Kidney epithelial cell (primary cell): ENCODE results near the gene CERS3. TPM values are rescaled to one million over a fixed set of nuclear protein-coding genes. Genes with fewer than 3 reads are reported as not detected.

Experiments used
- DNase-seq: peaks from one replicate; pipeline ENCODE4 v3.0.0-alpha.2; 2010; ENCODE audit warnings: low read depth
- H3K27me3 ChIP-seq: 2 replicates; pipeline ENCODE4 v1.6.0; 2011; ENCODE audit warnings: low read length; ENCODE audit not compliant: control insufficient read depth, insufficient read depth
- H3K36me3 ChIP-seq: 2 replicates; pipeline ENCODE4 v1.5.1; 2011; ENCODE audit warnings: low read length; ENCODE audit not compliant: control insufficient read depth, insufficient read depth
- H3K4me3 ChIP-seq: 2 replicates; pipeline ENCODE4 v1.5.1; 2011; ENCODE audit warnings: low read depth, mild to moderate bottlenecking, control low read depth, low read length
- CTCF ChIP-seq: IDR thresholded peaks from 2 replicates; pipeline ENCODE4 v1.5.1; 2011; ENCODE audit warnings: mild to moderate bottlenecking, moderate library complexity, low read length, control low read depth, inconsistent platforms; ENCODE audit not compliant: insufficient read depth, poor library complexity, severe bottlenecking
- total RNA-seq: library from RNA; depleted of rRNA; stranded (reverse); fragments of >200 nt; gene quantifications from 2 replicates; pipeline ENCODE4 v1.2.3, GENCODE V29; 2015

The CERS3 gene
- total RNA-seq, 1 donor from 2014 or later = not detected

- no peak for DNase-seq
- Histone ChIP-seq H3K4me3 (no peak overlapping the region), H3K36me3 (no peaks in the 10 kb centered on the region), H3K27me3 (no peaks in the 10 kb centered on the region)
- TF ChIP-seq CTCF = no peak
These were observed 133.9 kb downstream of the CERS3 start for GRCh38 chr15:100394736-100395440.

- H3K36me3 ChIP-seq = no peaks in the 10 kb centered on the region
- no peak overlapping the region for H3K4me3 ChIP-seq
- TF ChIP-seq CTCF = no peak
- no peak for DNase-seq
- H3K27me3 ChIP-seq = no peaks in the 10 kb centered on the region
These were observed 135.7 kb downstream of the CERS3 start for GRCh38 chr15:100393008-100393407.

- no peak for DNase-seq
- no peak for TF ChIP-seq CTCF
- Histone ChIP-seq H3K36me3 (no peaks in the 10 kb centered on the region), H3K27me3 (no peaks in the 10 kb centered on the region), H3K4me3 (no peak overlapping the region)
These were observed 143.3 kb downstream of the CERS3 start for GRCh38 chr15:100385300-100386050.

- no peaks in the 10 kb centered on the region for H3K27me3 ChIP-seq
- TF ChIP-seq CTCF = no peak
- no peak for DNase-seq
- no peaks in the 10 kb centered on the region for H3K36me3 ChIP-seq
- no peak overlapping the region for H3K4me3 ChIP-seq
These were observed 144.7 kb downstream of the CERS3 start for GRCh38 chr15:100384108-100384410.

GRCh38 chr15:100383302-100384107 lies 145.2 kb downstream of the CERS3 start:
- no peak for DNase-seq
- no peak for TF ChIP-seq CTCF
- H3K4me3 ChIP-seq = no peak overlapping the region

More at GRCh38 chr15:100383302-100384107, 145.2 kb downstream of the CERS3 start:
- H3K27me3 ChIP-seq = no peaks in the 10 kb centered on the region
- H3K36me3 ChIP-seq = no peaks in the 10 kb centered on the region
